HepG2 (cell line): Measurements from ENCODE around the gene FAM117B. TPM values are rescaled to one million over a fixed set of nuclear protein-coding genes. Genes with fewer than 3 reads are reported as not detected.

Experiments used
- CSRNP2 ChIP-seq: sonication (generic); formaldehyde crosslinking; conservative IDR thresholded peaks from 2 replicates; pipeline ENCODE4 v1.8.0; 2022; ENCODE audit warnings: low read depth, missing genetic modification reagents
- ELK4 ChIP-seq: sonication (generic); formaldehyde crosslinking; IDR thresholded peaks from 2 replicates; pipeline ENCODE4 v1.9.0; 2021; ENCODE audit warnings: missing genetic modification reagents, borderline replicate concordance
- NCOA1 ChIP-seq: sonication (generic); formaldehyde crosslinking; IDR thresholded peaks from 2 replicates; pipeline ENCODE4 v1.9.0; 2021; ENCODE audit warnings: missing genetic modification reagents
- POLR2G ChIP-seq: fragments of 200-400 bp; formaldehyde crosslinking; IDR thresholded peaks from 2 replicates; pipeline ENCODE4 v1.6.1; 2018; ENCODE audit warnings: mild to moderate bottlenecking, low read depth, low read length, moderate library complexity
- RARA ChIP-seq: IDR thresholded peaks from 2 replicates; pipeline ENCODE4 v1.6.1; 2016; ENCODE audit warnings: missing genetic modification reagents, missing compliant biosample characterization
- RBFOX2 ChIP-seq: fragments of 200-400 bp; formaldehyde crosslinking; IDR thresholded peaks from 2 replicates; pipeline ENCODE4 v1.6.1; 2017; ENCODE audit warnings: low read depth, mild to moderate bottlenecking, low read length
- RFX5 ChIP-seq: IDR thresholded peaks from 2 replicates; pipeline ENCODE4 v1.6.1; 2011; ENCODE audit warnings: low read depth, low read length, improper control_type of control experiment
- RFXAP ChIP-seq: sonication (generic); formaldehyde crosslinking; IDR thresholded peaks from 2 replicates; pipeline ENCODE4 v1.4.0; 2020; ENCODE audit warnings: missing genetic modification reagents, borderline replicate concordance
- SIN3A ChIP-seq: IDR thresholded peaks from 2 replicates; pipeline ENCODE4 v1.6.1; 2011; ENCODE audit warnings: low read depth, mild to moderate bottlenecking, control low read depth, low read length, borderline replicate concordance
- SIX4 ChIP-seq: sonication (generic); formaldehyde crosslinking; IDR thresholded peaks from 2 replicates; pipeline ENCODE4 v1.4.0; 2020; ENCODE audit warnings: missing genetic modification reagents
- SNRNP70 ChIP-seq: fragments of 200-400 bp; formaldehyde crosslinking; IDR thresholded peaks from 2 replicates; pipeline ENCODE4 v1.6.1; 2017; ENCODE audit warnings: mild to moderate bottlenecking, low read depth, low read length, moderate library complexity
- SYNCRIP ChIP-seq: fragments of 200-400 bp; formaldehyde crosslinking; IDR thresholded peaks from 2 replicates; pipeline ENCODE4 v1.6.1; 2018; ENCODE audit warnings: mild to moderate bottlenecking, low read depth, low read length; ENCODE audit not compliant: insufficient read depth
- ZBTB8A ChIP-seq: sonication (generic); formaldehyde crosslinking; IDR thresholded peaks from 2 replicates; pipeline ENCODE4 v1.4.0; 2020; ENCODE audit warnings: mild to moderate bottlenecking, low read depth, missing genetic modification reagents, borderline replicate concordance
- ZFP62 ChIP-seq: sonication (generic); formaldehyde crosslinking; IDR thresholded peaks from 2 replicates; pipeline ENCODE4 v1.4.0; 2020; ENCODE audit warnings: missing genetic modification reagents
- ZNF282 ChIP-seq: fragments of 450-650 bp; IDR thresholded peaks from 2 replicates; pipeline ENCODE4 v1.6.1; 2018; ENCODE audit not compliant: partially characterized antibody
- ZNF740 ChIP-seq: sonication (generic); formaldehyde crosslinking; IDR thresholded peaks from 2 replicates; pipeline ENCODE4 v1.4.0; 2020; ENCODE audit warnings: missing genetic modification reagents
- ZNF780A ChIP-seq: sonication (generic); formaldehyde crosslinking; IDR thresholded peaks from 2 replicates; pipeline ENCODE4 v1.8.0; 2022; ENCODE audit warnings: mild to moderate bottlenecking, missing genetic modification reagents, moderate library complexity
- ZNF839 ChIP-seq: sonication (generic); formaldehyde crosslinking; IDR thresholded peaks from 2 replicates; pipeline ENCODE4 v1.4.0; 2020; ENCODE audit warnings: missing genetic modification reagents, mild to moderate bottlenecking, borderline replicate concordance
- polyA plus RNA-seq, 8 experiments: library from polyadenylated mRNA; depleted of rRNA in 3 of 8; stranded (reverse) in 7 of 8; unstranded in 1 of 8; fragments of >200 nt; fragmentation: Illumina TruSeq in 4 of 8; extraction: Trizol in 4 of 8; gene quantifications; 2 replicates each; pipeline versions ENCODE4 v1.2.1 to v1.2.3, GENCODE V29; 2011 to 2016; ENCODE audit warnings: low read depth in 4 of 8, missing spikeins in 1 of 8, mixed read lengths in 1 of 8; ENCODE audit not compliant: insufficient read depth in 1 of 8
- total RNA-seq, 5 experiments: library from RNA; depleted of rRNA; stranded (reverse); fragments of >200 nt; fragmentation: Illumina TruSeq; extraction: Trizol; gene quantifications; 2 replicates each; pipeline ENCODE4 v1.2.3, GENCODE V29; 2016; ENCODE audit warnings: low read depth in 1 of 5
- TF ChIP-seq, protein P1 (sequence below): sonication (generic); formaldehyde crosslinking; IDR thresholded peaks from 2 replicates; pipeline ENCODE4 v1.4.0; 2020; ENCODE audit warnings: missing genetic modification reagents
- TF ChIP-seq, protein P2 (sequence below): sonication (generic); formaldehyde crosslinking; IDR thresholded peaks from 2 replicates; pipeline ENCODE4 v1.8.0; 2022; ENCODE audit warnings: low read depth, missing genetic modification reagents
- TF ChIP-seq, protein P3 (sequence below): IDR thresholded peaks from 2 replicates; pipeline ENCODE4 v1.6.1; 2016; ENCODE audit warnings: low read depth
- TF ChIP-seq, protein P4 (sequence below): sonication (generic); formaldehyde crosslinking; IDR thresholded peaks from 2 replicates; pipeline ENCODE4 v1.4.0; 2020; ENCODE audit warnings: missing genetic modification reagents, borderline replicate concordance

Gene FAM117B
- total and polyA plus RNA-seq, 2 of the 13 experiments (the other 11 are each of a cell fraction or from before 2014, with no cell fraction given), result 5.8 to 11.0 TPM

DNA sequence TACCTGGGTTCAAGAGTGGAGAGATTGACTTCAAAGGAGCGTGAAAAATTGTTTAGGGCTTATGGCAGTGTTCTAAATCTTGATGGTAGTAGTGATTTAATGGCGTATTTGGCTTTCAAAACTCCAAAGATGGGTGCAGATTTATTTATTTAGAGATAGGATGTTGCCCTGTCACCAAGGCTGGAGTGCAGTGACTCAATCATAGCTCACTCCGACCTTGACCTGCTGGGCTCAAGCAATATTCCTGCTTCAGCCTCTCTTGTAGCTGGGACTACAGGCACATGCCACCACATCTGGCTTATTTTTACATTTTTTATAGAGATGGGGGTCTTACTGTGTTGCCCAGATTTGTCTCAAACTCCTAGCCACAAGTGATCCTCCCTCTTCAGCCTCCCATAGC, 52.5 kb downstream of the FAM117B start (continued):
- TF ChIP-seq ZNF740 (no peak), ZFP62 (CRISPR knock-in tag) (no peak), NCOA1 (no peak), ELK4 (no peak), RBFOX2 (no peak), CSRNP2 (CRISPR knock-in tag) (no peak), ZBTB8A (CRISPR knock-in tag) (no peak), SIN3A (no peak), RFXAP (CRISPR knock-in tag) (no peak), POLR2G (no peak), ZNF780A (CRISPR knock-in tag) (no peak), ZNF282 (no peak), RARA (CRISPR knock-in tag) (peak; percentile 92), ZNF839 (CRISPR knock-in tag) (no peak), RFX5 (no peak), SYNCRIP (no peak), SNRNP70 (no peak), SIX4 (CRISPR knock-in tag) (no peak)
- TF ChIP-seq, protein P1, sequence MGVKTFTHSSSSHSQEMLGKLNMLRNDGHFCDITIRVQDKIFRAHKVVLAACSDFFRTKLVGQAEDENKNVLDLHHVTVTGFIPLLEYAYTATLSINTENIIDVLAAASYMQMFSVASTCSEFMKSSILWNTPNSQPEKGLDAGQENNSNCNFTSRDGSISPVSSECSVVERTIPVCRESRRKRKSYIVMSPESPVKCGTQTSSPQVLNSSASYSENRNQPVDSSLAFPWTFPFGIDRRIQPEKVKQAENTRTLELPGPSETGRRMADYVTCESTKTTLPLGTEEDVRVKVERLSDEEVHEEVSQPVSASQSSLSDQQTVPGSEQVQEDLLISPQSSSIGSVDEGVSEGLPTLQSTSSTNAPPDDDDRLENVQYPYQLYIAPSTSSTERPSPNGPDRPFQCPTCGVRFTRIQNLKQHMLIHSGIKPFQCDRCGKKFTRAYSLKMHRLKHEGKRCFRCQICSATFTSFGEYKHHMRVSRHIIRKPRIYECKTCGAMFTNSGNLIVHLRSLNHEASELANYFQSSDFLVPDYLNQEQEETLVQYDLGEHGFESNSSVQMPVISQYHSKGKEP (CRISPR knock-in tag), result no peak
- TF ChIP-seq, protein P2, sequence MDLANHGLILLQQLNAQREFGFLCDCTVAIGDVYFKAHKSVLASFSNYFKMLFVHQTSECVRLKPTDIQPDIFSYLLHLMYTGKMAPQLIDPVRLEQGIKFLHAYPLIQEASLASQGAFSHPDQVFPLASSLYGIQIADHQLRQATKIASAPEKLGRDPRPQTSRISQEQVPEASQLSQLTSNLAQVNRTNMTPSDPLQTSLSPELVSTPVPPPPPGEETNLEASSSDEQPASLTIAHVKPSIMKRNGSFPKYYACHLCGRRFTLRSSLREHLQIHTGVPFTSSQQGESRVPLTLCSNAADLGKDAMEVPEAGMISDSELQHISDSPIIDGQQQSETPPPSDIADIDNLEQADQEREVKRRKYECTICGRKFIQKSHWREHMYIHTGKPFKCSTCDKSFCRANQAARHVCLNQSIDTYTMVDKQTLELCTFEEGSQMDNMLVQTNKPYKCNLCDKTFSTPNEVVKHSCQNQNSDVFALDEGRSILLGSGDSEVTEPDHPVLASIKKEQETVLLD, result no peak
- TF ChIP-seq, protein P3, sequence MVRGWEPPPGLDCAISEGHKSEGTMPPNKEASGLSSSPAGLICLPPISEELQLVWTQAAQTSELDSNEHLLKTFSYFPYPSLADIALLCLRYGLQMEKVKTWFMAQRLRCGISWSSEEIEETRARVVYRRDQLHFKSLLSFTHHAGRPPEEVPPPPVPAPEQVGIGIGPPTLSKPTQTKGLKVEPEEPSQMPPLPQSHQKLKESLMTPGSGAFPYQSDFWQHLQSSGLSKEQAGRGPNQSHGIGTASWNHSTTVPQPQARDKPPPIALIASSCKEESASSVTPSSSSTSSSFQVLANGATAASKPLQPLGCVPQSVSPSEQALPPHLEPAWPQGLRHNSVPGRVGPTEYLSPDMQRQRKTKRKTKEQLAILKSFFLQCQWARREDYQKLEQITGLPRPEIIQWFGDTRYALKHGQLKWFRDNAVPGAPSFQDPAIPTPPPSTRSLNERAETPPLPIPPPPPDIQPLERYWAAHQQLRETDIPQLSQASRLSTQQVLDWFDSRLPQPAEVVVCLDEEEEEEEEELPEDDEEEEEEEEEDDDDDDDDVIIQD (CRISPR knock-in tag), result peak; percentile 75; the same call in 1 of the 2 replicates
- TF ChIP-seq, protein P4, sequence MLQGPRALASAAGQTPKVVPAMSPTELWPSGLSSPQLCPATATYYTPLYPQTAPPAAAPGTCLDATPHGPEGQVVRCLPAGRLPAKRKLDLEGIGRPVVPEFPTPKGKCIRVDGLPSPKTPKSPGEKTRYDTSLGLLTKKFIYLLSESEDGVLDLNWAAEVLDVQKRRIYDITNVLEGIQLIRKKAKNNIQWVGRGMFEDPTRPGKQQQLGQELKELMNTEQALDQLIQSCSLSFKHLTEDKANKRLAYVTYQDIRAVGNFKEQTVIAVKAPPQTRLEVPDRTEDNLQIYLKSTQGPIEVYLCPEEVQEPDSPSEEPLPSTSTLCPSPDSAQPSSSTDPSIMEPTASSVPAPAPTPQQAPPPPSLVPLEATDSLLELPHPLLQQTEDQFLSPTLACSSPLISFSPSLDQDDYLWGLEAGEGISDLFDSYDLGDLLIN, result no peak
